Left hindlimb (tissue), 1 donor: ENCODE results near the gene TFCP2.
A peak's percentile ranks its signal among the peaks of the same experiment; 100 is the strongest.
"Not testable (repeated sequence)": the region's sequence is repeated elsewhere in the genome, so short reads cannot be mapped to it uniquely, and the experiment has no call there.

Experiments used
- DNase-seq: peaks from one replicate; pipeline ENCODE4 v3.0.0-alpha.2; 2018

Gene TFCP2

GRCh38 chr12:51078346-51078745 lies 94.6 kb downstream of the TFCP2 start:
- DNase-seq: not testable (repeated sequence)

GRCh38 chr12:51077930-51078329 lies 95.0 kb downstream of the TFCP2 start:
- DNase-seq: no peak

GRCh38 chr12:51076236-51076930 lies 96.6 kb downstream of the TFCP2 start:
- no peak for DNase-seq

- DNase-seq: no peak
Observed at GRCh38 chr12:51075390-51075789, 97.5 kb downstream of the TFCP2 start.

GRCh38 chr12:51071663-51072062 lies 101.3 kb downstream of the TFCP2 start:
- no peak for DNase-seq

GRCh38 chr12:51070004-51070403 lies 102.9 kb downstream of the TFCP2 start:
- no peak for DNase-seq

GRCh38 chr12:51067771-51068170 lies 105.2 kb downstream of the TFCP2 start:
- DNase-seq: no peak

- no peak for DNase-seq
Observed at GRCh38 chr12:51067229-51067628, 105.7 kb downstream of the TFCP2 start.

- no peak for DNase-seq
Observed at GRCh38 chr12:51065530-51065929, 107.4 kb downstream of the TFCP2 start.

- DNase-seq: no peak
Observed at GRCh38 chr12:51062631-51063397, 110.1 kb downstream of the TFCP2 start.

- peak; percentile 42 for DNase-seq
Observed at GRCh38 chr12:51059086-51059485, 113.8 kb downstream of the TFCP2 start.

- no peak for DNase-seq
Observed at GRCh38 chr12:51056242-51056641, 116.7 kb downstream of the TFCP2 start.

- DNase-seq: no peak
Observed at GRCh38 chr12:51055060-51055459, 117.9 kb downstream of the TFCP2 start.

GRCh38 chr12:51051787-51052186 lies 121.1 kb downstream of the TFCP2 start:
- DNase-seq: no peak

- DNase-seq: no peak
Observed at GRCh38 chr12:51049525-51049924, 123.4 kb downstream of the TFCP2 start.

- no peak for DNase-seq
Observed at GRCh38 chr12:51048661-51049251, 124.2 kb downstream of the TFCP2 start.

- DNase-seq: peak; percentile 96
Observed at GRCh38 chr12:51047655-51048540, 125.0 kb downstream of the TFCP2 start, which contains the start of gene LETMD1. LETMD1 (plus strand) TSS chr12:51048327; CDS start chr12:51048357, 30 bp downstream.
